Measurements from ENCODE around the gene FBXL16.
"Not testable (repeated sequence)": the region's sequence is repeated elsewhere in the genome, so short reads cannot be mapped to it uniquely, and the experiment has no call there.

FBXL16 gene

DNA sequence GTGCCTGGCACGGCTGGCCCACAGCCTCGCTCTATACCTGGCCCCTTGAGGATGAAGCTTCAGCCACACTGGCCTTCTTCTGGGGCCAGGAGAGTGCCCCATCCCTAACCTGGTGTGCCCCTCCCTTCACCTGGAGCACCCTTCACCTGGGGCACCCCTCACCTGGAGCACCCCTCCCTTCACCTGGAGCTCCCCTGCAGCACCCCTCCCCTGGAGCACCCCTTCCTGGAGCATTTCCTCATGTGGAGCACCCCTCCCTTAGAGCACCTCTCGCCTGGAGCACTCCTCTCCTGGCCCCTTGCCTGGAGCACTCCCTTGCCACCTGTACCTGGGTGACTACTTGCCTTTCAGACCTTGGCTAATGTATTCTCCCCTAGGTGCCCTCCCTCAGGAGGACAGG, 2.4 kb upstream of the FBXL16 start:
- no peak for FAIRE-seq

DNA sequence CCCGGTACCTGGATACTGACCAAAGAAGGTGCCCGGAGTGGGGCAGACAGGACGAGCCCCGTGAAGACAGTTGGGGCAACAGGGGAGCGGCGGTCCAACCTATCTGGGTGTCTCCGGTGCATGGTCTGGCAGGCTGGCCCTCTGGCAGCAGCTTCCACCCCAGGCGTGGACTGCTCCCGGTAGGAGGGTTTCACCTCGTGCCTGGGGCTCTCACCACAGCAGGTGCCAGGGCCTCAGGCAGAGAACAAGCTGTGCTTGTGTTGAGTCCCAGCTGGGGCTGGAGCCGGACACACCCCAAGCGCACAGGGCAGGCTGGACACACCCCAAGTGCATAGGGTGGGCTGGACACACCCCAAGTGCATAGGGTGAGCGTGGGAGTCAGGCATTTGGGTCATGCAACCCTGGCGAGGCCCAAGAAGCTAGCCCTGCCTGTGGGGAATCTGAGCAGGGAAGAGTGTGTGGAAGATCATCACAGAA, 1.5 kb upstream of the FBXL16 start:
- FAIRE-seq, result no peak

DNA sequence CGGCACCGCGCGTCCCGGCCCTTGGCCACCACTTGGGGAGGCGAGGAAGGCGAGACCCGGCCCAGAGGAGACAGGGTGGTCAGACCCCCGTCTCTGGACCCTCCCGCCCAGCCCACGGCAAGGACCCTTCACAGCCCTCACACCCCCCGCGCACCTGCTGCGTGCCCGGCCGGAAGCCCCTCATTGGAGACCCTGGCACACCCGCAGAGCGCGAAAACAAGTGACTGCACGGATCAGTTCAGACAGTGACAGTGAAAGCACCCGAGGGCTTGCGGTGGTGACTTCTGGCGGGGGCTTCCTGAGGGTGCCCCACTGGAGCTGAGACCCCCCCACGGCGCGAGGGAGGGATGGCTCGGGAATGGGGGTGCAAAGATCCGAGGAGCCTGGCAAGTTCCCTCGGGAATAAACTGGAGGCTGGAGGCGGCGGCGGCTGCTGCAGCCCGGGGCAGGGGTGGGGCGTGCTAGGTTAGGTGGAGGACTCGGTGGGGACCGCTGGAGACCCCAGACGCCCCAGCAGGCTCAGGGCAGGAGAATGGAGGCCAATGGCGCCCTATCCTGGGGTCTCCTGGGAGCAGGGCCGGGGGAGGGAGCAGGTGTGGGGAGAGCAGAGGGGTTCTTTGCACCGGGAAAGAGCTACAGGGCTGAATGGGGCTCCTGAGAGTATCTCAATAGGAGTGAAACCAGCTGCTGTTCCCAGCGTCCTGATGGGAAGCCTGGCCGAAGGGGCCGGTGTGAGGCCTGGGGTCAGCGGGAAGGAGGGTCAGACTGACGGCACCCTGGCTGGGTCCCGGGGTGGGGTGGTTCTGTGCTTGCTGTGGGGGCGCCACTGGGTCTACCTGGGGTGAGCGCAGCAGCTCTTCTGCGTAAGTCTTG, 824 bp upstream of the FBXL16 start:
- no peak for FAIRE-seq

DNA sequence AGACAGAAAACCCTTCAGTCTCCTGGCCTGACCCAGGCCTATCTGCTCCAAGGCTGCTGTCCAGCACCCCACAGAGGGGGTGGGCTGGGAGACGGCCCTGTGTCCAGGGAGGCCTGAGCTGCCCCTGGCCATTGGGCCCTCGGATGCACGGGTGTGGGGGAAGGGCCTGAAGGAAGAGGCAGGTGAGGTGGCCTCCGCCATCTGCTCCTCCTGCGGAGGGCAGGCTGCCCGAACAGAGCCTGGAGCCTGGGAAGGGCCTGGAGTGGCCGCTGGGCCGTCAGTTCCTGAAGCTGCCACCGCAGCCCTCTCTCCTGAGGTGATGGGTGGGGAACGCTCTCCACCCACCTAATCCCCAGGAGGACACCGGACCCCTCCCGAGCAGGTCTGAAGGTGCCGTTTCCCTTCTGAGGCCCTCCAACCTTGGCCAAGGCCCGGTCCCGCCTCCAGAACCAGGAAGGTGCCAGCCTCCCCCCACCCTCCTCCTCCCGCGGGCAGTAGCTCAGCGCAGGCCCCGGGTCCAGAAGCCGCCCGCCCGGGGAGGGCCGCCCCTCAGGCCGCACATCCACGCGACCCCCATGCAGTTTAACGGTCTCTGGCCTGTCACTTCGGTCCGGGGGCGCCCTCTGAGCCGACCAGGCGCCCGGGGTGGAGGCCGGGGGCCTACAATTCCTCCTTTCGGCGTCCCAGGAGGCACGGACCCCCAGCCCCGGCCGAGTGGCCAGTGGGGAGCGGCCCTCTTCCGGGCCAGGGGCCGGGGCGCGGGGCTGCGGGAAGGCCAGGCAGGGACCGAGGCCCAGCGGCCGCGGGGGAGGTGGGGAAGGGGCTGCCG, 835 bp downstream of the FBXL16 start:
- FAIRE-seq, result no peak

DNA sequence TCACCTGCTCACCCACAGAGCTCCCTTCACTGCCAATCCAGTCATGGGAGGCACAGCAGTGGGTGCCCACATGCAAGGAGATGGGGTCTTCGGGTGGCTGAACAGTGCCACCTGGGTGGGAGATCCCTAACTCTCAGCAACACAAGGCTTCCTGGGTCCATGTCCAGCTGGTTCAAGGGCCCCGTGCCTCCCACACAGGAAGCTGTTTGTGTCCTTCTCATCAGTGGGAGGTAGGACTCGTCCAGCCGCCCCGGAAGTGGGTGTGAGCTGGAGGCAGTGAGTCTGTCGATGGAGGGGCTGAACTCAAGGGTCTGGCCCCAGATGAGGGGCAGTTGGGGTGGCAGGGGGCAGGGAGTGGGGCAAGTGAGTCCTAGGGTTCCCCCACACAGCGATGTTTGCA, 1.6 kb downstream of the FBXL16 start:
- FAIRE-seq, result no peak

DNA sequence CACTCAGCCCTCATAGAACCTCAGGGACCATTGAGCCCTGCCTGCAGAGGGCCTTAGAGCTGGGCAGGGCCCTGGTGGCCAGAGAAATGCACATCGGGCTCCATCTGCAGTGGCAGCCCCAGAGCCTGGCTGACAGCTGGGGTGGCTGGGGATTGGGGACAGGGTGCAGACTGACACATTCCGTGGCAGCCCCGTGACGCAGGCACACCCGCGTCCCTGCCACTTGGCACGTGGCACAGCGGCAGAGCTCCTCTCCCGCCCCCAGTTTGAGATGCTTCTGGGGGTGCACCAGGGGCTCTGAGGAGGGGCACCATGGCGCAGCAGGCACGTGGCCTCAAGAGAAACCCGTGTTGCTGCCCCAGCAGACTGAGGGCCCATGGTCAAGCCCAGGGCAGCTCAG, 2.2 kb downstream of the FBXL16 start:
- FAIRE-seq, result no peak

DNA sequence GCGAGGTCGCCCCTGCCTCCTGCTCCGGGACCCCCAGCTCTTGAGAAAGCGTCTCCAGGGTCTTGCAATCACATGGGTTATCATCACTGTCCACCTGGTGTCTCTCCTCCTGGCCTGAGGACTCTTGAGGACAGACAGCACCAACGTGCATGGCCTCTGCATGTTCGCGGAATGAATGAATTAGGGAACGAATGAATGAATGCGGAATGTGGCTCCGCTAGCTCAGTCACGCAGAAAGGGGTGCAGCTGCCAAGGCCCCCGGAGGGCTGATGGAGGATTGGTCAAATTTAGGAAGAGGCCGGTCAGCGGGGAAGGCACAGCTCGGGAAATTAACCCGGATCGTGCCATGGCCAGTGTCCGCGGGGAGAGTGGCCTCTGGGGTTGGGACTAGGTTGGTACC, 3.3 kb downstream of the FBXL16 start:
- no peak for FAIRE-seq

DNA sequence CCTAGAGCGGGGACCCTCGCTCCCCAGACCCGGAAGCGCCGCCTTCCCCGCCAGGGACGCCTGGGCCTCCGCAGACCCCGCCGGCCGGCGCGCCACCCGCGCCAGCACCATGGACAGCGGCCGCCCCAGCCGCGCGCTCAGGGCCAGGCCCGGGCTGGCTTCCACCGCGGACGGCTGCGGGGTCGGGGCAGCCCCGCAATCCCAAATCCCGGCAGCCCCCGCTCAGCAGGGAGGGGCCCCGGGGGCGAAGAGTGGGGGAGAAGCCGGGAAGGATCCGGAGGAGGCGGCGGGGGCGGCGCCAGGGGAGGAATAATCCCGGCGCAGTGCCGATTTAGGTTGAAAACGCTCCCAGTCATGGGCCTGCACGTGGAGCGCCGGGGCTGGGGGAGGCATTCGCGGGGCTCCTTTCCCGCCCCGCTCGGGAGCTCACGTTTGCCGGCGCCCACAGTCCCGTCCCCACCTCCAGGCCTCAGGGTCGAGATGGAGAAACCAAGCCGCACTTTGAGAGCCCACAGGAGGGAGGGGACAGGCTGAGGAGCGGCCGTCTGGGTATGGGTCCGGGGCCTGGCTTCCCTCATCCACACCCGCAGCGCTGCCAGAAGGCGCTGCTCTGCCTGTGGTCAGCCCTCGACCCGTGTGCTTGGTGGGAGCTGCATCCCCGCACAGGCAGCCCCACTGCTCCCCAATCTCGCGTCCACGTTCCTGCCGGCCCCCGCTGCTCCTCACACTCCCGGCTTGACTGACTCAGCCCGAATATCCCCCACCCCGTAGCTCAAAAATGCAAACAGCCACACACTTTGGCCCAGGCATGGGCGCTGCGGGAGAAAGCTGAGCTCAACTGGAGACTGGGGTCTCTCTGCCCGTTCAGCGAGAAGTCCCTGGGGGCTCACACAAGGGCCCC, 4.7 kb downstream of the FBXL16 start:
- no peak for FAIRE-seq

DNA sequence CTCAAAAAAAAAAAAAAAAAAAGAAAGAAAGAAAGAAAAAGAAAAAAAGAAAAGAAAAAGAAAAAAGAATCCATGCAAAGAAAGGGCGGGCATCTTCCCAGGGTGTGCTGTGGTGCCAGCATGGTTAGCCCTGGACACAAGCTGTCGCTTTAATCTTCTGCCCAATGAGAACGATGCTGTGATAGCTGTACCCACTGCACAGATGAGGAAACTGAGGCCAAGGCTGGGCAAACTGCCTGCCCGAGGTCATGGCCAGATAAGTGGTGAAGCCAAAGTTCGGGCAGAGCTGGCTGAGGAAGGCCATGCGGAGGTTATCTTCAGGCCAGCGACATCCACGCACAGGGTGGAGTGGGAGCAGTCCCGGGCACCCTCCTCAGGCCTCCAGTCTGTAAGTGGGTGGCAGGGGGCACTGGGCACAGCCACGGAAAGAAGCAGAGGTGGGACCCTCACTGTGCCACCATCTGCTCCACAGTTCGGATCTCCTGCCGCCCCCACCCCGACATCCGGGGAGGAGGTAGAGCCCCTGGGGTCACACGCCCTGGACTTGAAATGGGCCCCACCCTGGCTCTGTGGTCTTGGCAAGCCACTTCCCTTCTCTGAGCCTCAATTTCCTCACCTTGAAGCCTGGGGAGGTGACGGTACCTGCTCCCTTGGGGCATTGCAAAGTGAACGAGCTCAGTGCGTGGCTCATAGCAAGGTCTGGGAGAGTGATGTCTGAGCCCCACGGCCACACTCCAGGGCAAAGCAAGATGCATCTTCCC, 6.5 kb downstream of the FBXL16 start:
- FAIRE-seq, result no peak

DNA sequence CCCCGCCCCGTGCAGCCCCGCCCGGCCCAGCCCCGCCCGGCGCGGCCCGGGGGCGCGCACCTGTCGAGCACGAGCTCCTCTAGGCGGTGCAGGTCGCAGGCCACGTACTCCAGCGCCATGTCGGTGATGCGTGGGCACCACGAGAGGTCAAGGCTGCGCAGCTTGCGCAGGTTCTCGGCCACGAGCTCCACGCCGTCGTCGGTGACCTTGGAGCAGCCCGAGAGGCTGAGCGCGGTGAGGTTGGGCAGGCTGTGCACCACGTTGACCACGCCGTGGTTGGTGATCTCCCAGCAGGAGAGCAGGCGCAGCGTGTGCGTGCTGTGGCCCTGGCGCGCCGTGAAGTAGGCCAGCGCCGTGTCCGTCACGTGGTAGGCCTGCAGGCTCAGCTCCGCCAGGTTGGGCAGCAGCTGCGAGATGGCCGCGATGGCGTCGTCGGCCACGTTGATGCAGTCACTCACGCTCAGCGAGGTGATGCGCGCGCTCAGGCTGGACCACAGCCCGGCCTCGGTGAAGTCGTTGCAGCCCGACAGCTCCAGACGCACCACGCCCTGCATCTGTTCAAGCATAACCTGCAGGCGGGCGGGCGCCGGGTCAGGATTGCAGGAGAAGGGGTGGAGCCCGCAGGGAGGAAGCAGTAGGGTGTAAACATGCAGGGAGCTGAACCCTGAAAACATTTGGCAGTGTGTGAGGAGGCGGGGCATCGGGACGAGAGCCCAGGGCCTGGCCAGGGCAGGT, 10.1 kb downstream of the FBXL16 start:
- FAIRE-seq, result no peak

DNA sequence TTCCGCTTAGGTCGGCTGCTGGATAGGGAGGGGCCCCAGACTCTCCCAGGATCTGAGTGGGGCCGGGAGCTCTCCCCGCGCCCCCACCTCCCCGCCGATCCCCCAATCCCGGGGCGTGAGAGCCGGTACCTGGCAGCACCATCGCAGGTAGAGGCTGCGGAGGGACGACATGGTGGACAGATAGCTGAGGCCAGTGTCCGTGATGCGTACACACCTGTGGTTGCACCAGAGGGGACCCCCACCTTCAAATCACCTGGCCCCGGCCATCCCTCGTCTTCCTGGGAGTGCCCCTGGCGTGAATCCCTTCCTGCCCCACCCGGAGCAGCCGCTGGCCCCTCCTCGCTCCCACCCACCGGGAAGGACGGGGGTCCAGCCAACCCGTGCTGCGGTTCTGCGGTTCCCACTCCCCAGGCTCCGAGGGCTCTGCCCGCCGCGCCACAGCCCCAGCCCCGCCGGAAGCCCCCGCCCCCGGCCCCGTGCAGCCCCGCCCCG, 10.7 kb downstream of the FBXL16 start:
- no peak for FAIRE-seq

DNA sequence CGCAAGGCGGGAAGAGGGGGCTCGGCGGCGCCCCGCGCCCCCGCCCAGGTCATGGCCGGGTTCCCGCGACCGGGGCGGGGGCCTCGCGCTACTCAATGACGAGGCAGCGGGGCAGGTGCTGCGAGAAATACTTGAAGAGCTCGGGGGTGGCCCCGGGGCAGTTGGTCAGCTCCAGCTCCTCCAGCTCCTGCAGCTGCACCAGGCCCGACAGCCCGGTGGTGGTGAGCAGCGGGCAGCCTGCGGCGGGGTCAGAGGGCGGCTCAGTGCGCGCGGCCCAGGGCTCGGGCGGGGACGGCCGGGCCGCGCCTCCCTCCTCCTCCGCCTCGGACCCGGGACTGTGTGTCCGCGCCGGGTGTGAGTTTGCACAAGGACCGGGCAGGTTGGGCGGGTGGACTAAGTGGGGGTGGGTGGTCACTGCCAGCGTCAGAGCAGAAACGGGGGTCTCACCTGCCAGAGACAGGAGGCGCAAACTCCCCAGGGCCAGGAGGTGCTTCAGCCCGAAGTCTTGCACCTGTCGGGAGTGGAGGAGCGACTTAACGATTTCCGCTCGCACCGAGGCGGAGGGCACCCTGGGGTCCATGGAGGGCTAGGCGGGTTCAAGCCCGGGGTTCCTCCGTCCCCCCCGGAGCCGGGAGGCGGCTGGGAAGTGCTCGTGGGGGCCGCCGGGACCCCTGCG, 11.3 kb downstream of the FBXL16 start:
- FAIRE-seq, result no peak

DNA sequence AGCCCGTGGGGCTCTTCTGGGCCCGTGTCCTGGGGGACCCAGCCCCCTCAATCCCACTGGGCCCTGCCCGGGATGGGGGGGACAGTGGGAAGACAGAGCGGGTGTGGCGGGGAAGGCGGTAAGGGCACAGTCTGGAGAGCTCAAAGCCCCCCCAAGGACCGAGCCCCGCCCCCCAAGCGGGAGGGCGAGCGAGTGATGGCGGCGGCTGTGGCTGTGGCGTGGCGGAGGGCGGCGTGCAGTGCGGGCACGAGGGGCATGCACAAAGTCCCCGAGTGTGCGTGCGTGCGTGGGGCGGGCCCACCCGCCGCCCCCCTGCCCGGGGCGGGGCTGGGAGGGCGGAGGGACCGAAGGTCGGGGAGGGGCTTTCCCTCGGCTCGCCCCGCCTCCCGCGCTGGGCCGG, 11.8 kb downstream of the FBXL16 start:
- no peak for FAIRE-seq

DNA sequence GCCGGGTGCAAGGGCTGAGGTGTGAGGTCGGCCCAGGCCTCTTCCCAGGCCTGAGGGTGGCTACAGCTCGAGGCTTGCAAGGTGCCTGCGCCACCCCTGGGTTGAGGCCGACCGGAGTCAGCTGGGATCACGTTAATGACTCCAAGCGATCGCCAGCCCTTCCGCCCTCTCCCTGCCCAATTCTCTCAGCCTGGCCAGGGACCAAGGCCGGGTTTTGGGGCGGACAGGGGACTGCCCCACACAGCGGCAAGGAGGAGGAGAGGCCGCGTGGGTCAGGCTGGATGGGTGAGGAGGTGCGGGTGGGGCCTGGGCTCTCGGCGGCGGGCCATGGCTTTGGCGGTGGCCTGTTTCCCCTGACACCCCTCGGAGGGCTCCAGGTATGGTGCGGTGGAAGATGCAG, 12.2 kb downstream of the FBXL16 start:
- FAIRE-seq, result no peak

DNA sequence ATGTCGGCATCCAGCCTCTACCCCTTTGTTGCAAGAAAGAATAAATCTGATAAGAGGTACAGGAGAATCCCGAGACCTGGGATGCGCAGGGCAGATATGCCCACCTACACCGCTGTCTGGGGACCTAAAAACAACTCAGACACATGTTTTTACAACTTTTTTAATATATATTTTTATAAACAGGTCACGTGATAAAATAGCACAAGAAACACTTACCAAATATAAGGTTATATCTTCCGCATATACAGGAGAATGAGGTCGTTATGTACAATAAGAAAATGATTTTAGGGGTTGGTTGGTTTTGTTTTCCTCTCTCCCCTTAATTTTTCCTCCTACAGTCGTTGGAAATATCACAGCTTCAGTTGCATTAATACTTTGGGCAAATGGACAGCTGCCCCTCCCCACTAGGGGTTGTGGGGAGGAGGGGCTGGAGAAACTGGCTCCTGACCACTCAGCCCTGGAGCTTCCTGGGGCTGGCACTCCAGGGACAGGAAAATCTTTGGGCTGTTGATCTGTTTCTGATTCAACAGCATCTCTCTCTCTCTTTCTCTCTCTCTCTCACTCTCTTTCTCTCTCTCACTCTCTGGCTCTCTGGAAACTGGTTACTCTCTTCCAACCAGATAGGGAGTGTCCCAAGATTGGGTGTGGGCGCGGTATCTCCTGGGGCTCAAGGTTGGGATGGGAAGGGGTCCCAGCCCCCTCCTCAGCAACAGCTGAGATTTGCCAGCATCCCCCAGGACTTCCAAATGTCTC, 13.1 kb downstream of the FBXL16 start:
- FAIRE-seq, result no peak

DNA sequence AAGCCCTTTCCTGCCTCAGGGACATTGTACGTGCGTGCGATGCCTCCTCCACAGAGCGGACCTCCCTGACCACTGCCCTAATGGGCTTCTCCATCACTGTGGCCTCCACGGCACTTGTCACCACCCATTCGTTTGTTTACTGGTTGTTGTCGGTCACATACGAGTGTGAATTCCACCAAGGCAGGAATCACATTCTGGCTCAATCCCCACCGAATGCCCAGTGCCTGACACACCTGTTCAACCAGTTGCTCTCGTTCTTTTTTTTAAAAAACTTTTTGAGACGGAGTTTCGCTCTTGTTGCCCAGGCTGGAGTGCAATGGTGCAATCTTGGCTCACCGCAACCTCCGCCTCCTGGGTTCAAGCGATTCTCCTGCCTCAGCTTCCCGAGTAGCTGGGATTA, 14.4 kb downstream of the FBXL16 start:
- not testable (repeated sequence) for FAIRE-seq

DNA sequence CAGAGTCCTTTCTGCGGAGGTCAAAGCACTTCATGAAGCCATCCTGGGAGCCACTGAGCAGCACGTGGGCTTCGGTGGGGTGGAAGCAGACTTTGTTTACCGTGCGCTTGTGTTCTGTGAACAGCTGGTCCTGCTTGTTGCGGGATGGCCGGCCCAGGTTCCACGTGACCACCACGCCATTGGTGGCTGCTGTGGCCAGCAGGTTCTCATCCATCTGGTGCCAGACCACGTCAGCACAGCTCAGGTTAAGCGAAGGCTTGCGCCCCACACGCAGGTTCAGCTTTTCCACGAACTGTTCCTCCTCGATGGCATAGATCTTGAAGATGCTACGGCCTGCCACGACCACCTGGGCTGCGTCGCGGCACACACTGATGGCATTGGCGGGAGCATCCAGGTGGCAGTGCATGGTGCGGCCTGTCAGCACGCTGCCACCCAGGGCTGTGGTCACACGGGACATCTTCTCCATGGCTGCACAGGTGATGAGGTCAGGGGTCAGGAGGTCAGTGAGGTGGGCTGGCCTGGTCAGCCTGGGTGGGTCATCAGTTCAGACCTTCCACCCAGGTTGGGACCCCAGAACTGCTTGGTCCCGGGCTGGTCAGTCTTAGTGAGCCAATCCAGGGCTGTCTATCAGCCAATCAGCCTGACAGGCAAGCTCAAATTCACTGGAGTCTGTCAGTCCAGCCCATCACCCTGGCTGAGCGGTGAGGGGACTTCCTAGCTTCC, 16.3 kb downstream of the FBXL16 start:
- no peak for FAIRE-seq

DNA sequence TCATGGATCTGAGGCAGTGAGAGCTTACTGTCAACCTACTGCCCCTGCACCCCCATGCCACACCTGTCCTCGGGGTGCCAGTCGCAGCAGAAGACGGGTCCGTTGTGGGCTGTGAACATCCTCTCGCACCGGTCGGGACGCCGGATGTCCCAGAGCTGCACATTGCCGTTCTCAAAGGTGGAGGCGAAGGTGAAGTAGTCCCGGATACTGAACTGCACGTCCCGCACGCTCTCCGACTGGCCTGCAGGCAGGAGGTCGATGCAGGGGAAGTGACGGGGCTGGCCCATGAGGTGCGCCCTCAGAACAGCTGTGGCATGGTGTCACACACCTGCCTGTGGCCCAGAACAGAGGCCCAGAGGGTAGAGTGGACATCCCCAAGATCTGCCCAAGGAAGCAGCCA, 18.1 kb downstream of the FBXL16 start:
- no peak for FAIRE-seq

Data from colon (tissue), 2 donors.